Measurements from ENCODE around the gene SYNE1. TPM values are rescaled to one million over a fixed set of nuclear protein-coding genes. Genes with fewer than 3 reads are reported as not detected.

The SYNE1 gene
- total RNA-seq, 4 donors from 2014 or later = 111 to 156 (median 124) TPM

DNA sequence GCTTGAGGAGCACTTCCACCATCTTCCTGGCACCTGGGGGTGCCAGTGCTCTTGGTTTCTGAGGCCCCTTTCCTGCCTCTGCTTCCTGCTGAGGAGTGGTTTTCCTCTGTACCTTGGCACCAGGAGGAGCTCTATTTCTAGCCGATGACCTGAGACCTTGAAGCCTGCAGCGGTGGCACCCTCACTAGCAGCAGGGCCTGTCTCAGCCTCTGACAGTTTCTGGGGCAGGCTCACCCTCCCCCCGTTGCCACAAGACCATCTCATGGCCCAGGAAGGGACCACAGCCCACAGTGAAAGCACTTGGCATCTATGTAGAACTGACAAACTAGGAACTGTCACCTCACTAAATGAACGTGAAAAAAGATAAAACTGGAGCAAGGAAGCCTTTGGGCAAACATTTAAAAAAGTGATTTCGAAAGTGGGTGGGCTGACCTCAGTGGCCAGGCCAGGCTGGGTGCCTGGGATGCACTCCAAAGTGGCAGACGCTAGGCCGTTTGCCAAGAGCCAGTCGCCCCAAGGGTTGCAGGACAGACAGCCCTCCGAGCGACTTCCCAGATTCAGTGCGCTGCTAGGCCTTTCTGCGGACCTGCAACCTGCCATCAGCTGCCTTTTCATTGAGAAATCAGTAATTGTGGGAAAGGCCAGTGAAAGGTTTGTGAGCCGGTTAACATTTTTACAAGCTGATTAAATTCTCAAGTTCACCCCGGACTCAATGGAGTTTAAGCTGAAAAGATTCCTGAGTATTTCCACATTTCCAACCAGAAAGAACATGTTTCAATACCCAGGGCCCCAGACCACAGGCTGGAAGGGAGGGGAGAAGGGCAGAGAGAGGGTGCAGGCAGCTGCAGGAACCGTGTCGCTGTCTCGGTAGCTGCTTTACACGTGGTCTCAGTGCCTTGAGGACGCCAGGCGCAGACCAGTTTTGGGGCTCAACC, 526.0 kb downstream of the SYNE1 start:
- DNase-seq (ENCODE audit: low spot score in 2 of 2) = no peak
- TF ChIP-seq, protein P1, sequence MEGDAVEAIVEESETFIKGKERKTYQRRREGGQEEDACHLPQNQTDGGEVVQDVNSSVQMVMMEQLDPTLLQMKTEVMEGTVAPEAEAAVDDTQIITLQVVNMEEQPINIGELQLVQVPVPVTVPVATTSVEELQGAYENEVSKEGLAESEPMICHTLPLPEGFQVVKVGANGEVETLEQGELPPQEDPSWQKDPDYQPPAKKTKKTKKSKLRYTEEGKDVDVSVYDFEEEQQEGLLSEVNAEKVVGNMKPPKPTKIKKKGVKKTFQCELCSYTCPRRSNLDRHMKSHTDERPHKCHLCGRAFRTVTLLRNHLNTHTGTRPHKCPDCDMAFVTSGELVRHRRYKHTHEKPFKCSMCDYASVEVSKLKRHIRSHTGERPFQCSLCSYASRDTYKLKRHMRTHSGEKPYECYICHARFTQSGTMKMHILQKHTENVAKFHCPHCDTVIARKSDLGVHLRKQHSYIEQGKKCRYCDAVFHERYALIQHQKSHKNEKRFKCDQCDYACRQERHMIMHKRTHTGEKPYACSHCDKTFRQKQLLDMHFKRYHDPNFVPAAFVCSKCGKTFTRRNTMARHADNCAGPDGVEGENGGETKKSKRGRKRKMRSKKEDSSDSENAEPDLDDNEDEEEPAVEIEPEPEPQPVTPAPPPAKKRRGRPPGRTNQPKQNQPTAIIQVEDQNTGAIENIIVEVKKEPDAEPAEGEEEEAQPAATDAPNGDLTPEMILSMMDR (IDR thresholded peaks at IDR 0.05) = no peak
- no peak for TF ChIP-seq POLR2A (IDR thresholded peaks at IDR 0.05)
- 45 to 52% methylated on average over 20 of the region's 20 CpGs for WGBS, 2 donors
- intact Hi-C loops (cut with DNase I; ENCODE audit: low total_unique reads) = no loop called here
- H3K4me3 ChIP-seq (ENCODE audit: low read depth, poor library complexity, severe bottlenecking) = no peak overlapping the region

DNA sequence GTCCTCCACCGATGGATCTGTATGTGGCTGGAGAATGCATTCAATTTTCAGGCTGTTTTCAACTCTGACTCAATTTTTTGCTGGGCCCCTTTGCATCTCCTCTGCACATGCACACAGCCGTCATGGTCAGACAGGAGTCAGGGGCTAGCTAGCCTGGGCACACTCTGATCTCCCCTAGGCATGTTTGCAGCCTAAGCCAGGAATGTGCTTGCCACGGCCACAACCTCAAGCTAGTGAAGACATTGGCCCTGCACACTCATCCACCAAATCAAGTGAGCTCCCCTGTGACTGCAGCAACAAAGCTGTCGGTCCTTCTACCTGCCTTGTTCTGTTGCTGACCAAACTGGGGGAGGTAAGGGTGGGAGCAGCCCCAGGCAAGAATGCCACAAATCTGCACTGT, 529.2 kb downstream of the SYNE1 start:
- DNase-seq (ENCODE audit: low spot score in 2 of 2) = no peak
- WGBS, 2 donors = 94 to 95% methylated on average over 4 of the region's 4 CpGs
- H3K4me3 ChIP-seq (ENCODE audit: low read depth, poor library complexity, severe bottlenecking) = no peak overlapping the region
- intact Hi-C loops (cut with DNase I; ENCODE audit: low total_unique reads) = no loop called here
- TF ChIP-seq, protein P1 (IDR thresholded peaks at IDR 0.05) = no peak
- no peak for TF ChIP-seq POLR2A (IDR thresholded peaks at IDR 0.05)

DNA sequence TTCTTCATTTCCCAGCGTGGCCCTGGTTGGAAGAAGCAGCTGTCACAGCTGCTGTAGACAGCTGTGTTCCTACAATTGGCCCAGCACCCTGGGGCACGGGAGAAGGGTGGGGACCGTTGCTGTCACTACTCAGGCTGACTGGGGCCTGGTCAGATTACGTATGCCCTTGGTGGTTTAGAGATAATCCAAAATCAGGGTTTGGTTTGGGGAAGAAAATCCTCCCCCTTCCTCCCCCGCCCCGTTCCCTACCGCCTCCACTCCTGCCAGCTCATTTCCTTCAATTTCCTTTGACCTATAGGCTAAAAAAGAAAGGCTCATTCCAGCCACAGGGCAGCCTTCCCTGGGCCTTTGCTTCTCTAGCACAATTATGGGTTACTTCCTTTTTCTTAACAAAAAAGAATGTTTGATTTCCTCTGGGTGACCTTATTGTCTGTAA, 537.0 kb downstream of the SYNE1 start:
- peak in 1 of 2 donors; percentile 47 for DNase-seq (ENCODE audit: low spot score in 2 of 2)
- TF ChIP-seq, protein P1 (IDR thresholded peaks at IDR 0.05) = no peak
- TF ChIP-seq POLR2A (IDR thresholded peaks at IDR 0.05) = no peak
- intact Hi-C loops (cut with DNase I; ENCODE audit: low total_unique reads) = no loop called here
- no peak overlapping the region for H3K4me3 ChIP-seq (ENCODE audit: low read depth, poor library complexity, severe bottlenecking)
- WGBS, 2 donors = 10 to 34% methylated on average over 7 of the region's 7 CpGs

DNA sequence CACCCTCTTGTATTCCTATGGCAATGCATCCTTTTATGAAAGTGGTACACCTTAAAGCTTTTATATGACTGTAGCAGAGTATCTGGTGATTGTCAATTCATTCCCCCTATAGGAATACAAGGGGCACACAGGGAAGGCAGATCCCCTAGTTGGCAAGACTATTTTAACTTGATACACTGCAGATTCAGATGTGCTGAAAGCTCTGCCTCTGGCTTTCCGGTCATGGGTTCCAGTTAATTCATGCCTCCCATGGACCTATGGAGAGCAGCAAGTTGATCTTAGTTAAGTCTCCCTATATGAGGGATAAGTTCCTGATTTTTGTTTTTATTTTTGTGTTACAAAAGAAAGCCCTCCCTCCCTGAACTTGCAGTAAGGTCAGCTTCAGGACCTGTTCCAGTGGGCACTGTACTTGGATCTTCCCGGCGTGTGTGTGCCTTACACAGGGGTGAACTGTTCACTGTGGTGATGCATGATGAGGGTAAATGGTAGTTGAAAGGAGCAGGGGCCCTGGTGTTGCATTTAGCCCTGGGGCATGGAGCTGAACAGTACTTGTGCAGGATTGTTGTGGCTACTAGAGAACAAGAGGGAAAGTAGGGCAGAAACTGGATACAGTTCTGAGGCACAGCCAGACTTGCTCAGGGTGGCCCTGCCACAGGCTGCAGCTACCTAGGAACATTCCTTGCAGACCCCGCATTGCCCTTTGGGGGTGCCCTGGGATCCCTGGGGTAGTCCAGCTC, 537.5 kb downstream of the SYNE1 start:
- 75 to 80% methylated on average over 4 of the region's 4 CpGs for WGBS, 2 donors
- H3K4me3 ChIP-seq (ENCODE audit: low read depth, poor library complexity, severe bottlenecking) = no peak overlapping the region
- intact Hi-C loops (cut with DNase I; ENCODE audit: low total_unique reads) = no loop called here
- no peak for DNase-seq (ENCODE audit: low spot score in 2 of 2)
- TF ChIP-seq, protein P1 (IDR thresholded peaks at IDR 0.05) = no peak
- TF ChIP-seq POLR2A (IDR thresholded peaks at IDR 0.05) = no peak

DNA sequence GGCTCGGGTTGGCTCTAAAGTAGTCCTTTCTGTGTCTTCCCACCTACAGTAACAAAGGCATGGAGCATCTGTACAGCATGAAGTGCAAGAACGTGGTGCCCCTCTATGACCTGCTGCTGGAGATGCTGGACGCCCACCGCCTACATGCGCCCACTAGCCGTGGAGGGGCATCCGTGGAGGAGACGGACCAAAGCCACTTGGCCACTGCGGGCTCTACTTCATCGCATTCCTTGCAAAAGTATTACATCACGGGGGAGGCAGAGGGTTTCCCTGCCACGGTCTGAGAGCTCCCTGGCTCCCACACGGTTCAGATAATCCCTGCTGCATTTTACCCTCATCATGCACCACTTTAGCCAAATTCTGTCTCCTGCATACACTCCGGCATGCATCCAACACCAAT, 538.5 kb downstream of the SYNE1 start:
- intact Hi-C loops (cut with DNase I; ENCODE audit: low total_unique reads) = no loop called here
- no peak overlapping the region for H3K4me3 ChIP-seq (ENCODE audit: low read depth, poor library complexity, severe bottlenecking)
- 87 to 94% methylated on average over 14 of the region's 14 CpGs for WGBS, 2 donors
- DNase-seq (ENCODE audit: low spot score in 2 of 2) = no peak
- TF ChIP-seq, protein P1 (IDR thresholded peaks at IDR 0.05) = no peak
- TF ChIP-seq POLR2A (IDR thresholded peaks at IDR 0.05) = no peak
